CD14-positive monocyte (primary cell): ENCODE results near the gene EIPR1. TPM values are rescaled to one million over a fixed set of nuclear protein-coding genes. Genes with fewer than 3 reads are reported as not detected.

Experiments
- DNase-seq, 3 donors: peaks; one replicate each; pipeline ENCODE4 v3.0.0-alpha.2; 2011 to 2022
- H2AFZ ChIP-seq: 2 replicates; pipeline ENCODE4 v1.6.0; 2012; ENCODE audit warnings: mild to moderate bottlenecking, low read depth, low read length, inconsistent platforms; ENCODE audit not compliant: insufficient read depth, poor library complexity, severe bottlenecking
- H3K27ac ChIP-seq, 2 donors: 1 replicate in 1 of 2; 2 replicates in 1 of 2; pipeline ENCODE4 v1.5.1; 2012 to 2013; ENCODE audit warnings: low read length in 2 of 2, control low read depth in 1 of 2, inconsistent platforms in 1 of 2, low read depth in 1 of 2, mild to moderate bottlenecking in 1 of 2
- H3K27me3 ChIP-seq, 2 donors: one replicate each; pipeline versions ENCODE4 v1.6.0 to v1.6.1; 2011 to 2013; ENCODE audit warnings: low read length in 2 of 2; ENCODE audit not compliant: control insufficient read depth in 2 of 2, insufficient read depth in 2 of 2
- H3K36me3 ChIP-seq, 2 donors: replicated peaks in 1 of 2; 1 replicate in 1 of 2; 2 replicates in 1 of 2; pipeline versions ENCODE4 v1.5.1 to v1.6.1; 2012 to 2013; ENCODE audit warnings: low read length in 2 of 2, control low read depth in 1 of 2, inconsistent platforms in 1 of 2, mild to moderate bottlenecking in 1 of 2; ENCODE audit not compliant: insufficient read depth in 2 of 2, control insufficient read depth in 1 of 2
- H3K4me1 ChIP-seq, 2 donors: 1 replicate in 1 of 2; 2 replicates in 1 of 2; pipeline versions ENCODE4 v1.5.1 to v1.6.1; 2012 to 2013; ENCODE audit warnings: low read length in 2 of 2, control low read depth in 1 of 2, inconsistent platforms in 1 of 2, mild to moderate bottlenecking in 1 of 2, moderate library complexity in 1 of 2; ENCODE audit not compliant: insufficient read depth in 2 of 2, control insufficient read depth in 1 of 2
- H3K4me2 ChIP-seq: replicated peaks from 2 replicates; pipeline ENCODE3; 2012; ENCODE audit warnings: low read length, moderate library complexity, mild to moderate bottlenecking; ENCODE audit not compliant: poor library complexity, severe bottlenecking; ENCODE audit errors: extremely low read depth
- H3K4me3 ChIP-seq, 3 experiments: fragments of 200-600 bp in 1 of 3; sonication (generic) in 1 of 3; replicated peaks in 1 of 3; 1 replicate in 2 of 3; 2 replicates in 1 of 3; pipeline ENCODE4 v1.5.1; 2011 to 2013; ENCODE audit warnings: low read length in 3 of 3, mild to moderate bottlenecking in 3 of 3, control low read depth in 2 of 3, low read depth in 2 of 3, inconsistent platforms in 1 of 3, moderate library complexity in 1 of 3
- H3K79me2 ChIP-seq: 2 replicates; pipeline ENCODE4 v1.6.0; 2012; ENCODE audit warnings: mild to moderate bottlenecking, control low read depth, inconsistent platforms, low read length, moderate library complexity; ENCODE audit not compliant: insufficient read depth
- H3K9ac ChIP-seq: 2 replicates; pipeline ENCODE4 v1.6.0; 2017; ENCODE audit warnings: low read length, mild to moderate bottlenecking; ENCODE audit not compliant: insufficient read depth, poor library complexity, severe bottlenecking
- H3K9me3 ChIP-seq, 2 donors: replicated peaks in 1 of 2; 1 replicate in 1 of 2; 2 replicates in 1 of 2; pipeline versions ENCODE4 v1.5.1 to v1.6.1; 2012 to 2013; ENCODE audit warnings: low read length in 2 of 2, control low read depth in 1 of 2; ENCODE audit not compliant: control insufficient read depth in 1 of 2, insufficient read depth in 1 of 2
- H4K20me1 ChIP-seq: 2 replicates; pipeline ENCODE4 v1.6.0; 2012; ENCODE audit warnings: mild to moderate bottlenecking, low read length, control low read depth, moderate library complexity; ENCODE audit not compliant: insufficient read depth
- H3K27ac Mint-ChIP-seq, 7 donors: one replicate each; pipeline ENCODE4 v1.8.0; 2020; ENCODE audit warnings: mild to moderate bottlenecking in 7 of 7, mixed read lengths in 7 of 7, moderate library complexity in 6 of 7, inconsistent platforms in 2 of 7
- H3K27me3 Mint-ChIP-seq, 3 donors: one replicate each; pipeline ENCODE4 v1.8.0; 2021 to 2022; ENCODE audit warnings: low read depth in 3 of 3, mild to moderate bottlenecking in 3 of 3, mixed read lengths in 3 of 3, moderate library complexity in 3 of 3, inconsistent platforms in 1 of 3
- H3K36me3 Mint-ChIP-seq, 2 donors: one replicate each; pipeline ENCODE4 v1.8.0; 2020; ENCODE audit warnings: mixed read lengths in 2 of 2, inconsistent platforms in 1 of 2, mild to moderate bottlenecking in 1 of 2
- H3K4me1 Mint-ChIP-seq: one replicate; pipeline ENCODE4 v1.8.0; 2020; ENCODE audit warnings: mild to moderate bottlenecking, mixed read lengths
- H3K4me3 Mint-ChIP-seq, 2 donors: one replicate each; pipeline ENCODE4 v1.8.0; 2020; ENCODE audit warnings: mild to moderate bottlenecking in 2 of 2, mixed read lengths in 2 of 2, moderate library complexity in 1 of 2
- H3K9me3 Mint-ChIP-seq, 7 donors: one replicate each; pipeline ENCODE4 v1.8.0; 2020 to 2022; ENCODE audit warnings: mixed read lengths in 7 of 7, mild to moderate bottlenecking in 6 of 7, moderate library complexity in 6 of 7, inconsistent platforms in 2 of 7
- CTCF ChIP-seq: fragments of 200-600 bp; IDR thresholded peaks from one replicate; pipeline ENCODE4 v1.8.0; 2022; ENCODE audit warnings: antibody characterized with exemption, mild to moderate bottlenecking
- WGBS: methylation state at CpG from one replicate; pipeline ENCODE4 v1.1.5; 2013; ENCODE audit warnings: missing lambda C conversion rate; ENCODE audit not compliant: insufficient coverage; 5-methylcytosine and 5-hydroxymethylcytosine counted together
- intact Hi-C, 2 donors: fragments of 100-400 bp; cut with micrococcal nuclease; formaldehyde crosslinking; loops; one replicate each; pipeline versions ENCODE4 v1.15.0 to v1.15.1; 2023
- polyA plus RNA-seq, 3 donors: library from polyadenylated mRNA; depleted of rRNA in 1 of 3; unstranded in 2 of 3; stranded (reverse) in 1 of 3; fragments of 300-500 nt in 2 of 3; fragments of >200 nt in 1 of 3; fragmentation: Illumina TruSeq in 2 of 3; gene quantifications; 1 replicate in 2 of 3; 2 replicates in 1 of 3; pipeline ENCODE4 v1.2.3, GENCODE V29; 2012 to 2021

Gene EIPR1
- polyA plus RNA-seq, 3 donors = 19.0 to 22.4 (median 20.8) TPM

- no peak for DNase-seq
- Mint-ChIP-seq H3K27ac (no peak overlapping the region), H3K36me3 (peaks cover 59 to 73% of the 10 kb centered on the region in 2 donors)
Measured at GRCh38 chr2:3332133-3332532, 45.5 kb downstream of the EIPR1 start.

GRCh38 chr2:3329491-3329890 is 48.1 kb downstream of the EIPR1 start:
- Histone ChIP-seq H3K27ac (no peak overlapping the region), H3K9me3 (no peaks in the 10 kb centered on the region), H3K4me2 (no peak overlapping the region), H2AFZ (no peak overlapping the region), H3K4me1 (no peaks in the 10 kb centered on the region), H3K27me3 (no peaks in the 10 kb centered on the region), H3K9ac (no peak overlapping the region), H4K20me1 (no peaks in the 10 kb centered on the region), H3K79me2 (no peaks in the 10 kb centered on the region), H3K36me3 (peaks cover 21 to 59% of the 10 kb centered on the region in 2 donors), H3K4me3 (no peak overlapping the region)
- intact Hi-C loops = no loop called here
- peak overlapping the region in 1 of 7 donors; percentile 28 for H3K27ac Mint-ChIP-seq
- no peaks in the 10 kb centered on the region for H3K4me1 Mint-ChIP-seq
- H3K27me3 Mint-ChIP-seq = peaks cover 0 to 2% (median 0%) of the 10 kb centered on the region in 3 donors
- H3K9me3 Mint-ChIP-seq = peaks cover 0 to 5% (median 0%) of the 10 kb centered on the region in 7 donors
- DNase-seq = no peak
- TF ChIP-seq CTCF = no peak
- H3K36me3 Mint-ChIP-seq = peaks cover 45 to 65% of the 10 kb centered on the region in 2 donors
- 96% methylated on average over 5 of the region's 5 CpGs for WGBS
- H3K4me3 Mint-ChIP-seq = no peak overlapping the region

More at GRCh38 chr2:3332133-3332532, 45.5 kb downstream of the EIPR1 start:
- WGBS = 100% methylated on average over 2 of the region's 8 CpGs
- H3K4me1 ChIP-seq = no peaks in the 10 kb centered on the region
- no peak overlapping the region for H3K4me3 ChIP-seq
- no peak for TF ChIP-seq CTCF
- Mint-ChIP-seq H3K9me3 (peaks cover 4 to 16% (median 10%) of the 10 kb centered on the region in 7 donors), H3K27me3 (peaks cover 0 to 2% (median 0%) of the 10 kb centered on the region in 3 donors), H3K4me3 (no peak overlapping the region), H3K4me1 (no peaks in the 10 kb centered on the region)
- H3K4me2 ChIP-seq = no peak overlapping the region
- no peaks in the 10 kb centered on the region for H3K27me3 ChIP-seq
- peaks cover 5 to 11% of the 10 kb centered on the region in 2 donors for H3K9me3 ChIP-seq
- no peaks in the 10 kb centered on the region for H4K20me1 ChIP-seq
- H3K36me3 ChIP-seq = peaks cover 31 to 70% of the 10 kb centered on the region in 2 donors
- H3K9ac ChIP-seq = no peak overlapping the region
- no peak overlapping the region for H3K27ac ChIP-seq
- no peaks in the 10 kb centered on the region for H3K79me2 ChIP-seq
- intact Hi-C loops = no loop called here
- no peak overlapping the region for H2AFZ ChIP-seq
